ENCODE results near the gene OR4X1.

DNA sequence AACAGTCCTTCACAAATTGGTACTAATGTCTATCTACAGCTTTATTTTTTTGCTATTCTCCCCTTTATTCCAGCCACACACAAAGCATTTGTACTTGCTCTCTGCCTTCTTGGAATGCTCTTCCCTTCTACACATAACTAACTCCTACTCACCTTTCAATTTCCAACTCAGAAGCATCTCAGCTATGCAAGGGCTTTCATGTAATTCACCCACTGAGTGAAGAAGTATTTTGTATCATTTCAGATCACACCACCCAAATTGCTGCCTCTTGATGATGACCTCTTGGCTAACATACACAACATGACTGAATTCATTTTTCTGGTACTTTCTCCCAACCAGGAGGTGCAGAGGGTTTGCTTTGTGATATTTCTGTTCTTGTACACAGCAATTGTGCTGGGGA is 18.9 kb upstream of the OR4X1 start, which contains the start of gene OR4X2:
- TF ChIP-seq SUZ12 (IDR thresholded peaks at IDR 0.05) (no peak), FOXK2 (IDR thresholded peaks at IDR 0.05) (no peak), ARNT (IDR thresholded peaks at IDR 0.05) (no peak), NFRKB (IDR thresholded peaks at IDR 0.05) (no peak), HDGF (IDR thresholded peaks at IDR 0.05; ENCODE audit: borderline replicate concordance) (no peak), ZNF384 (IDR thresholded peaks at IDR 0.05) (no peak), ELF4 (IDR thresholded peaks at IDR 0.05) (no peak), FOXM1 (IDR thresholded peaks at IDR 0.05; ENCODE audit: borderline replicate concordance) (no peak)
